Transverse colon (tissue), 4 donors: ENCODE results near the gene LRRTM3. TPM values are rescaled to one million over a fixed set of nuclear protein-coding genes. Genes with fewer than 3 reads are reported as not detected.

Source experiments
- DNase-seq: peaks from one replicate; pipeline ENCODE4 v3.0.0-alpha.2; 2019
- H3K27ac ChIP-seq, 4 donors: fragments of 200-600 bp; sonication (generic); 2 replicates each; pipeline ENCODE4 v1.5.1; 2016 to 2018; ENCODE audit warnings: inconsistent platforms in 4 of 4
- H3K27me3 ChIP-seq: fragments of 200-600 bp; sonication (generic); 2 replicates; pipeline ENCODE4 v1.5.1; 2017; ENCODE audit warnings: inconsistent platforms
- H3K36me3 ChIP-seq, 4 donors: fragments of 200-600 bp; sonication (generic); 2 replicates each; pipeline ENCODE4 v1.5.1; 2017 to 2019; ENCODE audit warnings: inconsistent platforms in 4 of 4
- H3K4me1 ChIP-seq, 4 donors: fragments of 200-600 bp; sonication (generic); 2 replicates each; pipeline ENCODE4 v1.5.1; 2017 to 2020; ENCODE audit warnings: inconsistent platforms in 4 of 4
- H3K4me3 ChIP-seq, 4 donors: fragments of 200-600 bp; sonication (generic); 1 replicate in 1 of 4; 2 replicates in 3 of 4; pipeline versions ENCODE4 v1.5.1 to v1.6.1; 2017 to 2019; ENCODE audit warnings: inconsistent platforms in 4 of 4
- H3K9me3 ChIP-seq, 2 donors: fragments of 200-600 bp; sonication (generic); 2 replicates each; pipeline ENCODE4 v1.5.1; 2017 to 2019; ENCODE audit warnings: inconsistent platforms in 2 of 2
- EP300 ChIP-seq: sonication (generic); formaldehyde crosslinking; IDR thresholded peaks from one replicate; pipeline ENCODE4 v1.6.1; 2017; ENCODE audit warnings: antibody characterized with exemption, low read depth
- POLR2A ChIP-seq: fragments of 450-650 bp; IDR thresholded peaks from one replicate; pipeline ENCODE4 v1.6.1; 2016; ENCODE audit warnings: antibody characterized with exemption, mild to moderate bottlenecking, moderate library complexity
- POLR2AphosphoS5 ChIP-seq, 3 donors: sonication (generic); formaldehyde crosslinking; IDR thresholded peaks; one replicate each; pipeline ENCODE4 v1.6.1; 2016; ENCODE audit warnings: antibody characterized with exemption in 3 of 3
- WGBS, 2 donors: methylation state at CpG; one replicate each; pipeline ENCODE4 v1.1.5; 2018; ENCODE audit warnings: low coverage in 1 of 2; 5-methylcytosine and 5-hydroxymethylcytosine counted together
- in situ Hi-C, 4 donors: fragments of 200-750 bp; cut with MboI; loops; one replicate each; pipeline versions ENCODE4 v1.15.0 to v1.15.1; 2017; ENCODE audit warnings: low sequenced_read_pairs in 3 of 4, low pct_ligation_motif_present in 1 of 4, low pct_unique_long_range_greater_than_20kb in 1 of 4
- intact Hi-C: fragments of 100-400 bp; cut with DNase I; formaldehyde crosslinking; loops from one replicate; pipeline ENCODE4 v1.15.1; 2023; ENCODE audit warnings: low total_unique reads
- total RNA-seq, 4 donors: library from RNA; depleted of rRNA; stranded (reverse); fragments of >200 nt; gene quantifications; one replicate each; pipeline ENCODE4 v1.1.0, GENCODE V29; 2016
- TF ChIP-seq, protein P1 (sequence below), 5 experiments: fragments of 200-600 bp in 3 of 5; fragments of 450-650 bp in 2 of 5; sonication (generic) in 3 of 5; IDR thresholded peaks; 1 replicate in 2 of 5; 2 replicates in 3 of 5; pipeline ENCODE4 v1.5.1; 2016 to 2017; ENCODE audit warnings: antibody characterized with exemption in 5 of 5, inconsistent platforms in 3 of 5, mild to moderate bottlenecking in 2 of 5, moderate library complexity in 1 of 5

Gene LRRTM3
- total RNA-seq, 4 donors from 2014 or later, result not detected

GRCh38 chr10:67033878-67034277, 108.0 kb downstream of the LRRTM3 start:
- 86 to 89% methylated on average over 9 of the region's 9 CpGs for WGBS, 2 donors
- H3K36me3 ChIP-seq, result no peaks in the 10 kb centered on the region
- TF ChIP-seq POLR2AphosphoS5 (IDR thresholded peaks at IDR 0.05) (no peak), EP300 (no peak), POLR2A (no peak)
- TF ChIP-seq, protein P1, sequence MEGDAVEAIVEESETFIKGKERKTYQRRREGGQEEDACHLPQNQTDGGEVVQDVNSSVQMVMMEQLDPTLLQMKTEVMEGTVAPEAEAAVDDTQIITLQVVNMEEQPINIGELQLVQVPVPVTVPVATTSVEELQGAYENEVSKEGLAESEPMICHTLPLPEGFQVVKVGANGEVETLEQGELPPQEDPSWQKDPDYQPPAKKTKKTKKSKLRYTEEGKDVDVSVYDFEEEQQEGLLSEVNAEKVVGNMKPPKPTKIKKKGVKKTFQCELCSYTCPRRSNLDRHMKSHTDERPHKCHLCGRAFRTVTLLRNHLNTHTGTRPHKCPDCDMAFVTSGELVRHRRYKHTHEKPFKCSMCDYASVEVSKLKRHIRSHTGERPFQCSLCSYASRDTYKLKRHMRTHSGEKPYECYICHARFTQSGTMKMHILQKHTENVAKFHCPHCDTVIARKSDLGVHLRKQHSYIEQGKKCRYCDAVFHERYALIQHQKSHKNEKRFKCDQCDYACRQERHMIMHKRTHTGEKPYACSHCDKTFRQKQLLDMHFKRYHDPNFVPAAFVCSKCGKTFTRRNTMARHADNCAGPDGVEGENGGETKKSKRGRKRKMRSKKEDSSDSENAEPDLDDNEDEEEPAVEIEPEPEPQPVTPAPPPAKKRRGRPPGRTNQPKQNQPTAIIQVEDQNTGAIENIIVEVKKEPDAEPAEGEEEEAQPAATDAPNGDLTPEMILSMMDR (IDR thresholded peaks at IDR 0.05), result no peak
- no peak overlapping the region for H3K27ac ChIP-seq
- DNase-seq, result no peak
- H3K4me3 ChIP-seq, result no peak overlapping the region
- no peaks in the 10 kb centered on the region for H3K4me1 ChIP-seq
- H3K27me3 ChIP-seq, result no peaks in the 10 kb centered on the region
- intact Hi-C loops (no loop called here), in situ Hi-C loops (no loop called here)
- no peaks in the 10 kb centered on the region for H3K9me3 ChIP-seq

GRCh38 chr10:67036808-67037207, 111.0 kb downstream of the LRRTM3 start:
- no peaks in the 10 kb centered on the region for H3K9me3 ChIP-seq
- H3K36me3 ChIP-seq, result no peaks in the 10 kb centered on the region
- H3K27me3 ChIP-seq, result no peaks in the 10 kb centered on the region
- H3K4me3 ChIP-seq, result no peak overlapping the region
- H3K4me1 ChIP-seq, result no peaks in the 10 kb centered on the region
- no peak overlapping the region for H3K27ac ChIP-seq
- TF ChIP-seq EP300 (no peak), POLR2AphosphoS5 (IDR thresholded peaks at IDR 0.05) (no peak), POLR2A (no peak)
- TF ChIP-seq, protein P1 (IDR thresholded peaks at IDR 0.05), result no peak
- in situ Hi-C loops, result no loop called here
- intact Hi-C loops, result no loop called here
- DNase-seq, result no peak
- 69 to 88% methylated on average over 2 of the region's 2 CpGs for WGBS, 2 donors

- in situ Hi-C loops, result no loop called here
- intact Hi-C loops, result no loop called here
- Histone ChIP-seq H3K4me1 (no peaks in the 10 kb centered on the region), H3K27me3 (no peaks in the 10 kb centered on the region), H3K27ac (no peak overlapping the region), H3K36me3 (no peaks in the 10 kb centered on the region), H3K9me3 (no peaks in the 10 kb centered on the region), H3K4me3 (no peak overlapping the region)
- no peak for DNase-seq
- TF ChIP-seq, protein P1 (IDR thresholded peaks at IDR 0.05), result no peak
- TF ChIP-seq POLR2A (no peak), EP300 (no peak), POLR2AphosphoS5 (IDR thresholded peaks at IDR 0.05) (no peak)
These were observed 117.2 kb downstream of the LRRTM3 start for GRCh38 chr10:67043041-67043440.

DNA sequence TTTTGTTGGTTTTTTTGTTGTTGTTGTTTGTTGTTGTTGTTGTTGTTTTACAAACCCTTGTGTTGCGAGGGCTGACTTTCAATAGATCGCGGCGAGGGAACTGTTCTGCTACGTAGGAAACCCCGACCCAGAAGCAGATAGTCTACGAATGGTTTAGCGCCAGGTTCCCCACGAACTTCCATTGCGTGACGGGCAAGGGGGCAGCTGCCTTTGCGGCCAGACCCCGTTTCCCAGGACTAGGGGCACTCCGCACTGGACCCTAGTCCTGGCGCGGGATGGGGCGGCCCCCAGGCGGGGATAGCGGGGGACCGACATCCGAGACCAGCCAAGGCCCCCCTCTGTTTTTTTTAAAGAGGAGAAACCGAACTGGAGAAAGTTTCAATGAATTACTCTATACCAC, 119.6 kb downstream of the LRRTM3 start:
- Histone ChIP-seq H3K9me3 (no peaks in the 10 kb centered on the region), H3K4me3 (no peak overlapping the region), H3K4me1 (no peaks in the 10 kb centered on the region), H3K36me3 (no peaks in the 10 kb centered on the region), H3K27ac (no peak overlapping the region), H3K27me3 (no peaks in the 10 kb centered on the region)
- in situ Hi-C loops (no loop called here), intact Hi-C loops (no loop called here)
- no peak for DNase-seq
- 90 to 94% methylated on average over 8 to 22 of the region's 22 CpGs for WGBS, 2 donors
- TF ChIP-seq POLR2AphosphoS5 (IDR thresholded peaks at IDR 0.05) (no peak), EP300 (no peak), POLR2A (no peak)
- TF ChIP-seq, protein P1 (IDR thresholded peaks at IDR 0.05), result no peak
